Measurements from ENCODE around the gene CA10.

DNA sequence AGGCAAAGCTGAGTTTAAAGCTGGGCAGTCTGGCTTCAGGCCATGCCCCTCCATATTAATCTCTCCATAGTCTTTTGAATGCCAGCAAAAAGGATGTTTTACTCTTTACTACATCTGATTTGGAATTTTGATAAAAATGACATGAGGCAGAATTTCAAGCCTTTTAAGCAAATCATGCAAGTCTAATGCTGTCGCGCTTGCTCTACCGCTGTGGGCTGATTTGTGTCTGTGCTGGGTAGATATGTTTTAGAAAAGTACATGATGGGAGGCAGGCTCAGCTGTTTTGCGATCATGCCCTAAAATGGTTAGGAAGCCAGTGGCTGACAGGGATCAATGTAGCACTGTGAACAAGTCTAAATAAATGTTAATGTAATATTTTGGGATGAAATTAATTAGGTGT, 311.9 kb downstream of the CA10 start:
- TF ChIP-seq, protein P1, sequence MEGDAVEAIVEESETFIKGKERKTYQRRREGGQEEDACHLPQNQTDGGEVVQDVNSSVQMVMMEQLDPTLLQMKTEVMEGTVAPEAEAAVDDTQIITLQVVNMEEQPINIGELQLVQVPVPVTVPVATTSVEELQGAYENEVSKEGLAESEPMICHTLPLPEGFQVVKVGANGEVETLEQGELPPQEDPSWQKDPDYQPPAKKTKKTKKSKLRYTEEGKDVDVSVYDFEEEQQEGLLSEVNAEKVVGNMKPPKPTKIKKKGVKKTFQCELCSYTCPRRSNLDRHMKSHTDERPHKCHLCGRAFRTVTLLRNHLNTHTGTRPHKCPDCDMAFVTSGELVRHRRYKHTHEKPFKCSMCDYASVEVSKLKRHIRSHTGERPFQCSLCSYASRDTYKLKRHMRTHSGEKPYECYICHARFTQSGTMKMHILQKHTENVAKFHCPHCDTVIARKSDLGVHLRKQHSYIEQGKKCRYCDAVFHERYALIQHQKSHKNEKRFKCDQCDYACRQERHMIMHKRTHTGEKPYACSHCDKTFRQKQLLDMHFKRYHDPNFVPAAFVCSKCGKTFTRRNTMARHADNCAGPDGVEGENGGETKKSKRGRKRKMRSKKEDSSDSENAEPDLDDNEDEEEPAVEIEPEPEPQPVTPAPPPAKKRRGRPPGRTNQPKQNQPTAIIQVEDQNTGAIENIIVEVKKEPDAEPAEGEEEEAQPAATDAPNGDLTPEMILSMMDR (conservative IDR thresholded peaks at IDR 0.05): no peak
- TF ChIP-seq EZH2 (IDR thresholded peaks at IDR 0.05; ENCODE audit: low read depth): no peak

Measured in PC-9 (cell line).